GM12878 (cell line): ENCODE measurements around the gene TEX54. TPM values are rescaled to one million over a fixed set of nuclear protein-coding genes. Genes with fewer than 3 reads are reported as not detected.
A peak's percentile ranks its signal among the peaks of the same experiment; 100 is the strongest.

Experiments used
- BHLHE40 ChIP-seq, 2 experiments: fragments of 450-650 bp in 1 of 2; IDR thresholded peaks; 2 replicates each; pipeline ENCODE4 v1.6.1; 2011 to 2017; ENCODE audit warnings: low read depth in 2 of 2, borderline replicate concordance in 1 of 2, improper control_type of control experiment in 1 of 2, low read length in 1 of 2, mild to moderate bottlenecking in 1 of 2
- CBX5 ChIP-seq: sonication (generic); IDR thresholded peaks from 2 replicates; pipeline ENCODE4 v1.6.1; 2016; ENCODE audit warnings: low read depth, moderate library complexity, mild to moderate bottlenecking, inconsistent platforms
- CEBPB ChIP-seq, 2 experiments: fragments of 150-350 bp in 1 of 2; IDR thresholded peaks; 2 replicates each; pipeline ENCODE4 v1.6.1; 2012 to 2014; ENCODE audit warnings: low read depth in 2 of 2, low read length in 2 of 2, borderline replicate concordance in 1 of 2, inconsistent platforms in 1 of 2
- DPF2 ChIP-seq: fragments of 450-650 bp; IDR thresholded peaks from 2 replicates; pipeline ENCODE4 v1.6.1; 2017; ENCODE audit warnings: mild to moderate bottlenecking
- E2F8 ChIP-seq: fragments of 450-650 bp; IDR thresholded peaks from 2 replicates; pipeline ENCODE4 v1.6.1; 2018; ENCODE audit warnings: mild to moderate bottlenecking, low read depth, moderate library complexity; ENCODE audit not compliant: partially characterized antibody
- FOS ChIP-seq: IDR thresholded peaks from 3 replicates; pipeline ENCODE4 v1.6.1; 2011; ENCODE audit warnings: borderline replicate concordance; ENCODE audit not compliant: insufficient read length; ENCODE audit errors: extremely low read depth
- FOXK2 ChIP-seq: fragments of 450-650 bp; IDR thresholded peaks from 2 replicates; pipeline ENCODE4 v1.6.1; 2017; ENCODE audit warnings: mild to moderate bottlenecking, moderate library complexity
- HDGF ChIP-seq: fragments of 450-650 bp; IDR thresholded peaks from 2 replicates; pipeline ENCODE4 v1.6.1; 2016; ENCODE audit warnings: antibody characterized with exemption
- NKRF ChIP-seq: fragments of 450-650 bp; conservative IDR thresholded peaks from 2 replicates; pipeline ENCODE4 v1.6.1; 2017; ENCODE audit warnings: mild to moderate bottlenecking, moderate library complexity
- NRF1 ChIP-seq: conservative IDR thresholded peaks from 2 replicates; pipeline ENCODE4 v1.6.1; 2011; ENCODE audit warnings: mild to moderate bottlenecking, low read depth, low read length, improper control_type of control experiment
- PAX5 ChIP-seq: IDR thresholded peaks from 2 replicates; pipeline ENCODE4 v1.6.1; 2011; ENCODE audit warnings: low read depth, low read length, borderline replicate concordance
- RCOR1 ChIP-seq: conservative IDR thresholded peaks from 2 replicates; pipeline ENCODE4 v1.6.1; 2012; ENCODE audit warnings: low read depth, low read length, improper control_type of control experiment
- RUNX3 ChIP-seq: IDR thresholded peaks from 2 replicates; pipeline ENCODE4 v1.6.1; 2012; ENCODE audit warnings: low read length, inconsistent platforms
- TCF12 ChIP-seq: IDR thresholded peaks from 2 replicates; pipeline ENCODE4 v1.6.1; 2011; ENCODE audit warnings: low read depth, mild to moderate bottlenecking, low read length
- TCF7 ChIP-seq: IDR thresholded peaks from 2 replicates; pipeline ENCODE4 v1.6.1; 2014; ENCODE audit warnings: antibody characterized with exemption, borderline replicate concordance
- ZBTB11 ChIP-seq: fragments of 450-650 bp; formaldehyde crosslinking; IDR thresholded peaks from 2 replicates; pipeline ENCODE4 v1.5.0; 2022; ENCODE audit warnings: mild to moderate bottlenecking, missing genetic modification characterization
- ZBTB4 ChIP-seq: fragments of 450-650 bp; formaldehyde crosslinking; IDR thresholded peaks from 2 replicates; pipeline ENCODE4 v1.4.0; 2022; ENCODE audit warnings: mild to moderate bottlenecking, moderate library complexity
- polyA plus RNA-seq, 11 experiments: library from polyadenylated mRNA; depleted of rRNA in 4 of 11; unstranded in 6 of 11; stranded (reverse) in 5 of 11; fragments of >200 nt; fragmentation: Nextera tagmentation in 4 of 11; fragmentation: Illumina TruSeq in 1 of 11; extraction: Ambion mirVana in 4 of 11; extraction: Trizol in 1 of 11; gene quantifications; 1 replicate in 1 of 11; 2 replicates in 10 of 11; pipeline versions ENCODE4 v1.2.1 to v1.2.3, GENCODE V29; 2011 to 2016; ENCODE audit warnings: inconsistent platforms in 2 of 11, missing spikeins in 2 of 11, low read depth in 1 of 11
- total RNA-seq, 4 experiments: library from RNA; depleted of rRNA in 3 of 4; stranded (reverse); fragments of >200 nt in 3 of 4; fragmentation: Illumina TruSeq in 1 of 4; extraction: Trizol in 1 of 4; gene quantifications; 2 replicates each; pipeline versions ENCODE4 v1.2.1 to v1.2.3, GENCODE V29; 2013 to 2021

The TEX54 gene
- total and polyA plus RNA-seq, 10 of the 15 experiments (the other 5 are each of a cell fraction or from before 2014, with no cell fraction given): 0.38 to 0.68 (median 0.51) TPM; not detected in 7

GRCh38 chr11:62839050-62839945 is 6.7 kb upstream of the TEX54 start, which contains the start of gene WDR74 (continued):
- TF ChIP-seq TCF12: peak; percentile 63; the same call in 1 of the 2 replicates
- TF ChIP-seq BHLHE40 (IDR thresholded peaks at IDR 0.05; ENCODE audit: borderline replicate concordance in 1 of 2, low read depth in 2 of 2, low read length in 1 of 2): peak; percentile 54 to 57
- peak; percentile 85; the same call in 1 of the 2 replicates for TF ChIP-seq HDGF
- TF ChIP-seq FOXK2: peak; percentile 94
- TF ChIP-seq TCF7: no peak
- peak; percentile 77 for TF ChIP-seq E2F8
- peak; percentile 58; the same call in 1 of the 2 replicates for TF ChIP-seq PAX5
- TF ChIP-seq NKRF: peak; percentile 99
- TF ChIP-seq RUNX3: peak; percentile 49
- TF ChIP-seq ZBTB11 (CRISPR knock-in tag): no peak
- no peak for TF ChIP-seq FOS
- no peak for TF ChIP-seq NRF1
- TF ChIP-seq DPF2: 0 out of 2 replicates have a peak, but pooled peaks have one; percentile 46
- TF ChIP-seq RCOR1: no peak
- TF ChIP-seq ZBTB4 (CRISPR knock-in tag): no peak
- no peak for TF ChIP-seq CBX5
- TF ChIP-seq CEBPB (IDR thresholded peaks at IDR 0.05; ENCODE audit: borderline replicate concordance in 1 of 2, low read depth in 2 of 2, low read length in 2 of 2): no peak
